ENCODE measurements around the gene SLC8A1. TPM values are rescaled to one million over a fixed set of nuclear protein-coding genes. Genes with fewer than 3 reads are reported as not detected.

Gene SLC8A1
- total and polyA plus RNA-seq, 2 donors (not counting 1 experiment from before 2014, with no cell fraction given) = 0.07 to 0.20 TPM

GRCh38 chr2:40274270-40274669, 177.6 kb downstream of the SLC8A1 start:
- Mint-ChIP-seq H3K4me1 (no peaks in the 10 kb centered on the region), H3K27me3 (no peaks in the 10 kb centered on the region), H3K27ac (no peak overlapping the region), H3K4me3 (no peak overlapping the region), H3K9me3 (ENCODE audit: insufficient read depth) (no peaks in the 10 kb centered on the region)
- Histone ChIP-seq H3K9ac (ENCODE audit: low read length) (no peak overlapping the region), H3K9me3 (ENCODE audit: control extremely low read depth in 1 of 3, control insufficient read depth in 2 of 3, insufficient read depth in 1 of 3, low read length in 2 of 3) (no peaks in the 10 kb centered on the region), H2AFZ (ENCODE audit: insufficient read depth, low read depth, low read length, poor library complexity, severe bottlenecking) (no peak overlapping the region), H3K27ac (ENCODE audit: low read length in 2 of 2) (no peak overlapping the region), H3K4me3 (ENCODE audit: control extremely low read depth in 1 of 5, extremely low read depth in 1 of 5, insufficient read depth in 1 of 5, low read depth in 2 of 5, low read length in 4 of 5) (no peak overlapping the region), H3K79me2 (ENCODE audit: control insufficient read depth, insufficient read depth, low read length) (no peaks in the 10 kb centered on the region), H3K4me1 (ENCODE audit: control insufficient read depth in 2 of 2, insufficient read depth in 2 of 2, low read length in 2 of 2) (no peaks in the 10 kb centered on the region), H3K27me3 (replicated peaks in 1 of 4; ENCODE audit: control extremely low read depth in 1 of 4, control insufficient read depth in 3 of 4, insufficient read depth in 4 of 4, low read length in 3 of 4) (no peaks in the 10 kb centered on the region), H3K4me2 (replicated peaks; ENCODE audit: low read depth, low read length, poor library complexity, severe bottlenecking) (no peak overlapping the region), H4K20me1 (ENCODE audit: control insufficient read depth, insufficient read depth, low read length, poor library complexity, severe bottlenecking) (no peaks in the 10 kb centered on the region), H3K36me3 (replicated peaks in 1 of 2; ENCODE audit: control extremely low read depth in 1 of 2, control insufficient read depth in 1 of 2, extremely low read depth in 1 of 2, insufficient read depth in 2 of 2, low read length in 1 of 2) (no peaks in the 10 kb centered on the region)
- DNase-seq (no peak), ATAC-seq (ENCODE audit: low read depth) (no peak)
- TF ChIP-seq CTCF (IDR thresholded peaks at IDR 0.05) (no peak), EZH2 (IDR thresholded peaks at IDR 0.05; ENCODE audit: borderline replicate concordance, insufficient read depth, low read depth, low read length, poor library complexity, severe bottlenecking) (no peak)
- ChIA-PET POLR2A (no interaction called here), CTCF (no interaction called here)
- WGBS (ENCODE audit: insufficient coverage) = no CpG with 5 or more reads among the region's 4 CpGs
- intact Hi-C loops (cut with micrococcal nuclease) = no loop called here

GRCh38 chr2:40273734-40274182, 178.1 kb downstream of the SLC8A1 start:
- H3K4me1 Mint-ChIP-seq = no peaks in the 10 kb centered on the region
- no peak overlapping the region for H3K27ac Mint-ChIP-seq
- intact Hi-C loops (cut with micrococcal nuclease) = no loop called here
- H3K27me3 Mint-ChIP-seq = no peaks in the 10 kb centered on the region
- Histone ChIP-seq H3K9me3 (ENCODE audit: control extremely low read depth in 1 of 3, control insufficient read depth in 2 of 3, insufficient read depth in 1 of 3, low read length in 2 of 3) (no peaks in the 10 kb centered on the region), H3K4me2 (replicated peaks; ENCODE audit: low read depth, low read length, poor library complexity, severe bottlenecking) (no peak overlapping the region), H3K79me2 (ENCODE audit: control insufficient read depth, insufficient read depth, low read length) (no peaks in the 10 kb centered on the region), H3K27me3 (replicated peaks in 1 of 4; ENCODE audit: control extremely low read depth in 1 of 4, control insufficient read depth in 3 of 4, insufficient read depth in 4 of 4, low read length in 3 of 4) (no peaks in the 10 kb centered on the region), H2AFZ (ENCODE audit: insufficient read depth, low read depth, low read length, poor library complexity, severe bottlenecking) (no peak overlapping the region), H3K9ac (ENCODE audit: low read length) (no peak overlapping the region), H3K36me3 (replicated peaks in 1 of 2; ENCODE audit: control extremely low read depth in 1 of 2, control insufficient read depth in 1 of 2, extremely low read depth in 1 of 2, insufficient read depth in 2 of 2, low read length in 1 of 2) (no peaks in the 10 kb centered on the region), H4K20me1 (ENCODE audit: control insufficient read depth, insufficient read depth, low read length, poor library complexity, severe bottlenecking) (no peaks in the 10 kb centered on the region), H3K4me3 (ENCODE audit: control extremely low read depth in 1 of 5, extremely low read depth in 1 of 5, insufficient read depth in 1 of 5, low read depth in 2 of 5, low read length in 4 of 5) (no peak overlapping the region), H3K27ac (ENCODE audit: low read length in 2 of 2) (no peak overlapping the region), H3K4me1 (ENCODE audit: control insufficient read depth in 2 of 2, insufficient read depth in 2 of 2, low read length in 2 of 2) (no peaks in the 10 kb centered on the region)
- no peak for TF ChIP-seq CTCF (IDR thresholded peaks at IDR 0.05)
- no peak for TF ChIP-seq EZH2 (IDR thresholded peaks at IDR 0.05; ENCODE audit: borderline replicate concordance, insufficient read depth, low read depth, low read length, poor library complexity, severe bottlenecking)
- ChIA-PET POLR2A (no interaction called here), CTCF (no interaction called here)
- DNase-seq (no peak), ATAC-seq (ENCODE audit: low read depth) (no peak)
- 89% methylated on average over 4 of the region's 6 CpGs for WGBS (ENCODE audit: insufficient coverage)
- H3K4me3 Mint-ChIP-seq = no peak overlapping the region
- no peaks in the 10 kb centered on the region for H3K9me3 Mint-ChIP-seq (ENCODE audit: insufficient read depth)

Data from B cell (primary cell).